Epidermal melanocyte (primary cell): ENCODE data around the gene ZNF609.

Source experiments
- DNase-seq: peaks from one replicate; pipeline ENCODE4 v3.0.0; 2011; ENCODE audit warnings: low spot score; ENCODE audit not compliant: insufficient read length

Gene ZNF609

GRCh38 chr15:64460206-64460723 is at the start of gene ZNF609:
Gene ZNF609, plus strand, starts transcription at chr15:64460578. Its CDS starts 38,842 bp downstream, at chr15:64499420.
- peak; percentile 90 for DNase-seq

GRCh38 chr15:64412216-64412615 is 48.2 kb upstream of the ZNF609 start:
- DNase-seq: no peak

DNA sequence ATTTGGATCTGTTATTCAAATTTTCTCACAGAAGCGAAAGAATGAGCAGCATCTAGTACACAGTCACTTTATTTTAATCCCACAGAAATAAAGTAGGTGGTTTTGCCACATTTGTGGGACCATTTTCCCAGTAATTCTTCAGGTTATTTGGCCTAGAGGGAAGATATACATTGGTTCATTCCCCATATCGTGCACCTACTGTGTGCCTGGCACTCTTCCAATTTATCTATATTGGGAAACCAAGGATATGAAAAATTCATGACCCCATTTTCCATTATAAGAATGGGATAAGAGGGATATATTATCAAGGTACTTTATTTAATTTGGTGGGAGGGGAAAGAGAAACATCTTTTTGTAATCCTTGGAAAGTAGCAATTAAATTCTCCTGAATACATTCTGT is 37.7 kb upstream of the ZNF609 start:
- DNase-seq: no peak

DNA sequence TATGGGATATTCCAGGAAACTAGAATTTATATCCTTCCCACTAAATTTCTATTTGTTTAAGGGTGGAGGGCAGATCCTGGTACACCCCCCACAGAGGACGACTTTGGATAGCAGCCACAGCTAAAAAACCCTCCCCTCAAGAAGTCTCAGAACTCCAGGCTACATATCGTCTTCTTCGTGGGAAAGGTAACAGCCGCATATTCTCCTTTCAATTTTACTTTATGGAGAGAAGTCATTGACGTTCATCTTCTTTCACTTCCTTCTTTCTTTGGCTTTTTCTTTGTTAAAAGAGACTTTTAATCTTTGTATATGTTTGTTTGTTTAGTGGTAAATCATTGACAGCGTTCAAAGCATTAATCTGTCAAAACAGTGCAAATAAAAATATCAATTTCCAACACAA is 36.4 kb upstream of the ZNF609 start:
- DNase-seq: no peak

DNA sequence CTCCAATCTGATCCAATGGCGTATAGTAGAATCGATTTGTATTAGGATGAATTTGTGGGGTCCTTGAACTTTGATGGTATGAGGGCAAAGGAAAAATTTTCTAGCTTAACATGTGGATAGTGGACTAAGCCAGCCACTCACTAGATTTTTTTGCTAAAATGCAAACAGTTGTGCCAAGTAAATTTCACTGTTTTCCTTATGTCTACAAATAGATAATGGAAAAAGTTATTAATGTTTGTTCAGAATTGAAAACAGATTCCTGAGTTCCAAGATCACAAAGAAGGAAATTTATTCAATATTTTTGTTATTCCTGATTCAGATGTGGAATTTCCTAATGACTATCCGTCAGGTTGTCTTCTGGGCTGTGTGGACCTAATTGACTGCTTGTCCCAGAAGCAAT is 35.2 kb upstream of the ZNF609 start:
- DNase-seq: no peak

GRCh38 chr15:64426845-64427465 is 33.4 kb upstream of the ZNF609 start:
- no peak for DNase-seq

DNA sequence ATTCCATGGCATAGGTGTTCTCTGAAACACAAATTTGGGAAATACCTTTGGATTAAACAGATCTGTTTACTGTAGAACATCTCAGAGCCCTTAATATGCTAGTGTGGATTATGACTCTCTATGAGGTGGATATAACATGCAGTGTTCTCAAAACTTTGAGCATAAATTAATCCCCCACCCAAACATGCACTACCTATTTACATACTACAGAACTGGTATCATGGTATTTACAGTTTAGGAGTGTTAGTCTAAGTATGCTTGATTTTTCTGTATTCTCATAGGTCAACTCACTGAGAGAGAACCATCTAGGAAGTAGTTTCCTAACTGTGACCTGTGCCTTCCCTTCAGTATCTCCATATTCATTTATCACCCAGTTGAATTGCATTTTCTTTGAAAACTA is 30.9 kb upstream of the ZNF609 start:
- DNase-seq: no peak

GRCh38 chr15:64430000-64430735 is 30.2 kb upstream of the ZNF609 start:
- peak; percentile 30 for DNase-seq

GRCh38 chr15:64437982-64438381 is 22.4 kb upstream of the ZNF609 start:
- no peak for DNase-seq

- DNase-seq: no peak
These were observed 21.5 kb upstream of the ZNF609 start for GRCh38 chr15:64438653-64439447.

- no peak for DNase-seq
These were observed 18.5 kb upstream of the ZNF609 start for GRCh38 chr15:64441852-64442251.

GRCh38 chr15:64443016-64443415 is 17.4 kb upstream of the ZNF609 start:
- no peak for DNase-seq

GRCh38 chr15:64443747-64444621 is 16.4 kb upstream of the ZNF609 start:
- DNase-seq: no peak

- DNase-seq: no peak
These were observed 15.5 kb upstream of the ZNF609 start for GRCh38 chr15:64444836-64445235.

DNA sequence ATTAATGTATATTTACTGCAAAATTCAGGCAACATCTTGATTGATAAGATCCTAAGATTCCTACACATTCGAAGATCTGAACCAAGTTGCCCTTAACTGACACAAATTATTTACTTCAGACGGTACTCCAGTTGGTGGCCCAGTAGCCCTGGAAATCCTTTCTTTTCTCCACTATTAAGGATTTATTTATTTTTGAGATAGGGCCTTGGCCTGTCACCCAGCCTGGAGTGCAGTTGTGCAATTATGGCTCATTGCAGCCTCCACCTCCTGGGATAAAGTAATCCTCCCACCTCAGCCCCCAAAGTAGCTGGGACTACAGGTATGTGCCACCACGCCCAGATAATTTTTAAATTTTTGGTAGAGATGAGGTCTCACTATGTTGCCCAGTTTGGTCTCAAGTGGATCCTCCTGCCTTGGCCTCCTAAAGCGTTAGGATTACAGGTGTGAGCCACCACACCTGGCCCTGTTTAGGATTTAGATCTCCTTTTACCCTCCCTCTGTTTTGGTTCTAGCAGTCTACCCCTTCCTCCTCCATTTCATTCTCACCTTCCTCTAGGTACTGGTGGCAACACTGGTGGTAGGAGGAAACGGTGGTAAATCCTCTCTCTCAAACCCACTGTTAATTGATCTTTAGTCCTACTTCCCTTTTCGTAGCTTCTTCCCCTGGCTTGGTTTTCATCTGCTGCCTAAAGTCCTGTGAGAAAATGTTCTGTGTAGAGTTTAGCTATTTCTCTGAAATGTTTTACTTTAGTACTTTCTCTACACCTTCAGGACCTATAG is 12.7 kb upstream of the ZNF609 start:
- DNase-seq: no peak

DNA sequence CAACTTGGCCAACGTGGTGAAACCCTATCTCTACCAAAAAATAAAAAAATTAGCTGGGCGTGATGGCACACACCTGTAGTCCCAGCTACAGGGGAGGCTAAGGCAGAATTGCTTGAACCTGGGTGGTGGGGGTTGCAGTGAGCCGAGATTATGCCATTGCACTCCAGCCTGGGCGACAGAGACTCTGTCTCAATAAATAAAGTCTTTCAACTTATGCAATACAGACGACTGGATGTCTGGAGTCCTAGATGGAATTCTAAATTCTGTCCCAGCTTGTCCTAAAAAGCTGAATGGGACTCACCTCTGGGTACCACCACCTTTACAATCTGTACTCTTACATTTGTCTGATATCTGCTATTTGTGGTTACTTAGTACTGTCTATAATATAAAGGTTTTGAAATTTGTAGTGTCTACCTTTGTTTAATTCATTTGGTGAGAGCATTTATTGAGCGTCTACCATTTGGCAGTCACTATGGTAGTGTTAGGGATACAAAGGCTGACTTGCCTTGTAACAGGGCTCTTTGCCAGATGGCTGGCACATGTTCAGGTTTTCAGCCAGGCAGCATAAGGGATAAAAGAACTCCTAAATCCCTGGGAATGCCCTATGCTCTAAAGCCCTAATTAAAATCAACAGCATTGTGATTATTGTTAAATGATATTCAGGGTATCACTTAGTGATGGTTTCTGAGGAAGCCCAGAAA is 7.2 kb upstream of the ZNF609 start:
- DNase-seq: no peak

- DNase-seq: no peak
These were observed 6.7 kb upstream of the ZNF609 start for GRCh38 chr15:64453689-64454037.

- no peak for DNase-seq
These were observed 6.1 kb upstream of the ZNF609 start for GRCh38 chr15:64454282-64454681.

GRCh38 chr15:64455961-64456371 is 4.4 kb upstream of the ZNF609 start:
- no peak for DNase-seq

DNA sequence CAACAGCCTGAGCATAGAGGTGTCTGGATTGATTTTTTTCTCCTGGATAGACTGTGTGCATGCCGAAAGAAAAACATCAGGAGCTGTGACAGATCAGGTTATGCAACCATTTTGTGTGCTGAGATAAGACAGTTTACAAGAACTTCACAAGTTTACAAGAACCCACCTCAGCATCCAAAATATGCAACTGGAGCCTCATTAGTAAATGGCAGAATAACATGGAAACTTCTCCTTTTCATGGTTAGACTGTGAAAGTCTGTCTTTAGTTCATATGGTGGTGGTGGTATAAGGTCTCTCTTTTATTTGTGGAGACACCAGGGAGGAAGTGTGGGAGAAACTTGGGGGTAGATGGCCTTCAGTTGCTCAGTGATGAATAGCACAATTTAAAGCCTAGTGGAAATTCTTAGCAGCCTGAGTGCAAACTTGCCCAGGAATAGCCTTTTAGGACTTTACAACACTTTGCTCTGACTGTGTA is 3.7 kb upstream of the ZNF609 start:
- DNase-seq: no peak
